KG1 (cell line): ENCODE data around the gene PCCA.
"Not testable (repeated sequence)": the region's sequence is repeated elsewhere in the genome, so short reads cannot be mapped to it uniquely, and the experiment has no call there.

Experiments used
- DNase-seq: peaks from one replicate; lab custom pipeline; 2025; lab: John Stamatoyannopoulos, UW

PCCA gene

GRCh38 chr13:100244431-100244830, 155.5 kb downstream of the PCCA start:
- no peak for DNase-seq

GRCh38 chr13:100245104-100245503, 156.2 kb downstream of the PCCA start:
- DNase-seq, result no peak

- DNase-seq, result no peak
Observed at GRCh38 chr13:100247937-100248336, 159.0 kb downstream of the PCCA start.

GRCh38 chr13:100254002-100254401, 165.1 kb downstream of the PCCA start:
- no peak for DNase-seq

- DNase-seq, result no peak
Observed at GRCh38 chr13:100262404-100262803, 173.5 kb downstream of the PCCA start.

GRCh38 chr13:100266026-100266425, 177.1 kb downstream of the PCCA start:
- no peak for DNase-seq

- no peak for DNase-seq
Observed at GRCh38 chr13:100269837-100270236, 180.9 kb downstream of the PCCA start.

- DNase-seq, result no peak
Observed at GRCh38 chr13:100273138-100273537, 184.2 kb downstream of the PCCA start.

- DNase-seq, result no peak
Observed at GRCh38 chr13:100273552-100273951, 184.7 kb downstream of the PCCA start.

GRCh38 chr13:100274942-100275506, 186.1 kb downstream of the PCCA start:
- DNase-seq, result no peak

- no peak for DNase-seq
Observed at GRCh38 chr13:100275746-100276145, 186.9 kb downstream of the PCCA start.

- DNase-seq, result no peak
Observed at GRCh38 chr13:100280681-100281080, 191.8 kb downstream of the PCCA start.

GRCh38 chr13:100282306-100282705, 193.4 kb downstream of the PCCA start:
- DNase-seq, result not testable (repeated sequence)

- no peak for DNase-seq
Observed at GRCh38 chr13:100290165-100290801, 201.4 kb downstream of the PCCA start.

GRCh38 chr13:100291624-100292023, 202.7 kb downstream of the PCCA start:
- no peak for DNase-seq

GRCh38 chr13:100297413-100297812, 208.5 kb downstream of the PCCA start:
- no peak for DNase-seq

- no peak for DNase-seq
Observed at GRCh38 chr13:100298116-100298681, 209.3 kb downstream of the PCCA start.

GRCh38 chr13:100298691-100299090, 209.8 kb downstream of the PCCA start:
- DNase-seq, result no peak

GRCh38 chr13:100300243-100300642, 211.3 kb downstream of the PCCA start:
- DNase-seq, result no peak

GRCh38 chr13:100300708-100301107, 211.8 kb downstream of the PCCA start:
- no peak for DNase-seq

- no peak for DNase-seq
Observed at GRCh38 chr13:100301418-100301817, 212.5 kb downstream of the PCCA start.

GRCh38 chr13:100302391-100302790, 213.5 kb downstream of the PCCA start:
- no peak for DNase-seq

GRCh38 chr13:100304229-100304628, 215.3 kb downstream of the PCCA start:
- no peak for DNase-seq

- no peak for DNase-seq
Observed at GRCh38 chr13:100305398-100305797, 216.5 kb downstream of the PCCA start.
